WERI-Rb-1 (cell line): ENCODE measurements around the gene CXXC4.

Experiments
- DNase-seq: peaks from one replicate; pipeline ENCODE4 v3.0.0-alpha.2; 2020
- H3K27ac ChIP-seq: fragments of 250-450 bp; sonication (Bioruptor Pico); 2 replicates; pipeline ENCODE4 v1.5.1; 2020; ENCODE audit warnings: mild to moderate bottlenecking, moderate library complexity
- H3K27me3 ChIP-seq: fragments of 250-450 bp; sonication (Bioruptor Pico); 2 replicates; pipeline ENCODE4 v1.5.1; 2021; ENCODE audit warnings: mild to moderate bottlenecking, low read depth, moderate library complexity; ENCODE audit not compliant: insufficient read depth, severe bottlenecking
- H3K36me3 ChIP-seq: fragments of 250-450 bp; sonication (Bioruptor Pico); 2 replicates; pipeline ENCODE4 v1.5.1; 2020; ENCODE audit warnings: mild to moderate bottlenecking, moderate library complexity
- H3K4me3 ChIP-seq: 2 replicates; pipeline ENCODE4 v1.5.1; 2011; ENCODE audit warnings: low read depth, mild to moderate bottlenecking, control low read depth, low read length
- H3K9me3 ChIP-seq: fragments of 250-450 bp; sonication (Bioruptor Pico); 2 replicates; pipeline ENCODE4 v1.5.1; 2021; ENCODE audit warnings: mild to moderate bottlenecking, moderate library complexity; ENCODE audit not compliant: severe bottlenecking
- CTCF ChIP-seq: IDR thresholded peaks from 2 replicates; pipeline ENCODE4 v1.5.1; 2011; ENCODE audit warnings: low read depth, mild to moderate bottlenecking, control low read depth, inconsistent platforms, low read length

Gene CXXC4

GRCh38 chr4:104524026-104524425, 29.3 kb upstream of the CXXC4 start:
- Histone ChIP-seq H3K27ac (no peak overlapping the region), H3K36me3 (no peaks in the 10 kb centered on the region), H3K27me3 (no peaks in the 10 kb centered on the region), H3K9me3 (no peaks in the 10 kb centered on the region), H3K4me3 (no peak overlapping the region)
- no peak for DNase-seq
- TF ChIP-seq CTCF, result no peak

GRCh38 chr4:104519588-104519987, 24.9 kb upstream of the CXXC4 start:
- Histone ChIP-seq H3K4me3 (no peak overlapping the region), H3K36me3 (no peaks in the 10 kb centered on the region), H3K27me3 (no peaks in the 10 kb centered on the region), H3K27ac (no peak overlapping the region), H3K9me3 (no peaks in the 10 kb centered on the region)
- DNase-seq, result no peak
- TF ChIP-seq CTCF, result no peak

GRCh38 chr4:104516884-104517283, 22.2 kb upstream of the CXXC4 start:
- no peak overlapping the region for H3K4me3 ChIP-seq
- no peak for TF ChIP-seq CTCF
- no peak for DNase-seq
- no peaks in the 10 kb centered on the region for H3K36me3 ChIP-seq
- H3K27me3 ChIP-seq, result no peaks in the 10 kb centered on the region
- no peak overlapping the region for H3K27ac ChIP-seq
- H3K9me3 ChIP-seq, result no peaks in the 10 kb centered on the region

GRCh38 chr4:104508224-104508623, 13.5 kb upstream of the CXXC4 start:
- Histone ChIP-seq H3K9me3 (no peaks in the 10 kb centered on the region), H3K36me3 (no peaks in the 10 kb centered on the region), H3K27me3 (no peaks in the 10 kb centered on the region), H3K4me3 (no peak overlapping the region), H3K27ac (no peak overlapping the region)
- TF ChIP-seq CTCF, result no peak
- no peak for DNase-seq

- no peak overlapping the region for H3K4me3 ChIP-seq
- TF ChIP-seq CTCF, result no peak
- DNase-seq, result no peak
Observed at GRCh38 chr4:104507112-104507511, 12.4 kb upstream of the CXXC4 start.

GRCh38 chr4:104504536-104504935, 9.8 kb upstream of the CXXC4 start:
- TF ChIP-seq CTCF, result no peak
- Histone ChIP-seq H3K9me3 (no peaks in the 10 kb centered on the region), H3K36me3 (no peaks in the 10 kb centered on the region), H3K4me3 (no peak overlapping the region), H3K27me3 (no peaks in the 10 kb centered on the region), H3K27ac (no peak overlapping the region)
- DNase-seq, result no peak

More at GRCh38 chr4:104507112-104507511, 12.4 kb upstream of the CXXC4 start:
- Histone ChIP-seq H3K36me3 (no peaks in the 10 kb centered on the region), H3K27ac (no peak overlapping the region), H3K9me3 (no peaks in the 10 kb centered on the region), H3K27me3 (no peaks in the 10 kb centered on the region)
